ENCODE results near the gene AGRN.

GRCh38 chr1:1079408-1080121, 59.6 kb downstream of the AGRN start:
- TF ChIP-seq, protein P1, sequence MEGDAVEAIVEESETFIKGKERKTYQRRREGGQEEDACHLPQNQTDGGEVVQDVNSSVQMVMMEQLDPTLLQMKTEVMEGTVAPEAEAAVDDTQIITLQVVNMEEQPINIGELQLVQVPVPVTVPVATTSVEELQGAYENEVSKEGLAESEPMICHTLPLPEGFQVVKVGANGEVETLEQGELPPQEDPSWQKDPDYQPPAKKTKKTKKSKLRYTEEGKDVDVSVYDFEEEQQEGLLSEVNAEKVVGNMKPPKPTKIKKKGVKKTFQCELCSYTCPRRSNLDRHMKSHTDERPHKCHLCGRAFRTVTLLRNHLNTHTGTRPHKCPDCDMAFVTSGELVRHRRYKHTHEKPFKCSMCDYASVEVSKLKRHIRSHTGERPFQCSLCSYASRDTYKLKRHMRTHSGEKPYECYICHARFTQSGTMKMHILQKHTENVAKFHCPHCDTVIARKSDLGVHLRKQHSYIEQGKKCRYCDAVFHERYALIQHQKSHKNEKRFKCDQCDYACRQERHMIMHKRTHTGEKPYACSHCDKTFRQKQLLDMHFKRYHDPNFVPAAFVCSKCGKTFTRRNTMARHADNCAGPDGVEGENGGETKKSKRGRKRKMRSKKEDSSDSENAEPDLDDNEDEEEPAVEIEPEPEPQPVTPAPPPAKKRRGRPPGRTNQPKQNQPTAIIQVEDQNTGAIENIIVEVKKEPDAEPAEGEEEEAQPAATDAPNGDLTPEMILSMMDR (IDR thresholded peaks at IDR 0.05), result no peak
- TF ChIP-seq EZH2 (IDR thresholded peaks at IDR 0.05), result no peak
